Esophagus (tissue), 2 donors: Measurements from ENCODE around the gene RUNX2. TPM values are rescaled to one million over a fixed set of nuclear protein-coding genes. Genes with fewer than 3 reads are reported as not detected.

Source experiments
- H3K27ac ChIP-seq, 2 donors: one replicate each; pipeline ENCODE4 v1.5.1; 2013; ENCODE audit warnings: low read depth in 2 of 2, mild to moderate bottlenecking in 2 of 2, inconsistent platforms in 1 of 2, low read length in 1 of 2, moderate library complexity in 1 of 2
- H3K27me3 ChIP-seq, 2 donors: one replicate each; pipeline ENCODE4 v1.6.1; 2013; ENCODE audit warnings: low read length in 2 of 2, control low read depth in 1 of 2, mild to moderate bottlenecking in 1 of 2; ENCODE audit not compliant: insufficient read depth in 2 of 2, control insufficient read depth in 1 of 2
- H3K36me3 ChIP-seq, 2 donors: one replicate each; pipeline ENCODE4 v1.6.1; 2013; ENCODE audit warnings: low read length in 1 of 2; ENCODE audit not compliant: control insufficient read depth in 2 of 2, insufficient read depth in 2 of 2
- H3K4me1 ChIP-seq, 2 donors: one replicate each; pipeline ENCODE4 v1.6.1; 2013; ENCODE audit warnings: low read length in 1 of 2; ENCODE audit not compliant: control insufficient read depth in 2 of 2, insufficient read depth in 2 of 2
- H3K4me3 ChIP-seq, 2 donors: one replicate each; pipeline ENCODE4 v1.5.1; 2013; ENCODE audit warnings: low read length in 2 of 2, mild to moderate bottlenecking in 2 of 2, low read depth in 1 of 2, moderate library complexity in 1 of 2
- H3K9me3 ChIP-seq, 2 donors: one replicate each; pipeline ENCODE4 v1.6.1; 2013; ENCODE audit warnings: mild to moderate bottlenecking in 2 of 2, low read depth in 1 of 2, low read length in 1 of 2, moderate library complexity in 1 of 2; ENCODE audit not compliant: control insufficient read depth in 2 of 2, insufficient read depth in 1 of 2
- WGBS, 2 donors: extraction: QIAGEN DNeasy Blood & Tissue Kit; methylation state at CpG; one replicate each; pipeline ENCODE4 v1.1.7; 2013; 5-methylcytosine and 5-hydroxymethylcytosine counted together
- polyA plus RNA-seq, 2 donors: library from polyadenylated mRNA; stranded (reverse); fragments of 200-250 nt; gene quantifications; one replicate each; pipeline ENCODE4 v1.2.3, GENCODE V29; 2013
- donor health status: healthy with polysubstance abuse.
- donor health status: Bipolar disorder and iron deficiency.

RUNX2 gene
- polyA plus RNA-seq, 2 donors = 0.31 to 0.75 TPM

- Histone ChIP-seq H3K36me3 (no peaks in the 10 kb centered on the region), H3K4me3 (no peak overlapping the region), H3K27ac (peak overlapping the region; percentile 53 to 69), H3K27me3 (no peaks in the 10 kb centered on the region), H3K4me1 (peaks cover 0 to 8% of the 10 kb centered on the region in 2 donors), H3K9me3 (no peaks in the 10 kb centered on the region)
- WGBS, 2 donors = 36 to 38% methylated on average over 4 of the region's 4 CpGs
These were observed 279.7 kb downstream of the RUNX2 start for GRCh38 chr6:45607798-45608197.

- no peaks in the 10 kb centered on the region for H3K27me3 ChIP-seq
- WGBS, 2 donors = 62 to 74% methylated on average over 10 of the region's 10 CpGs
- no peaks in the 10 kb centered on the region for H3K36me3 ChIP-seq
- H3K27ac ChIP-seq = peak overlapping the region; percentile 69 to 80
- H3K4me3 ChIP-seq = no peak overlapping the region
- H3K9me3 ChIP-seq = no peaks in the 10 kb centered on the region
- H3K4me1 ChIP-seq = peaks cover 0 to 8% of the 10 kb centered on the region in 2 donors
These were observed 280.3 kb downstream of the RUNX2 start for GRCh38 chr6:45608252-45608913.

GRCh38 chr6:45609141-45609638 is 281.1 kb downstream of the RUNX2 start:
- 85 to 91% methylated on average over 6 of the region's 6 CpGs for WGBS, 2 donors
- H3K4me3 ChIP-seq = no peak overlapping the region
- no peaks in the 10 kb centered on the region for H3K36me3 ChIP-seq
- H3K27me3 ChIP-seq = no peaks in the 10 kb centered on the region
- no peaks in the 10 kb centered on the region for H3K9me3 ChIP-seq
- H3K4me1 ChIP-seq = peaks cover 0 to 10% of the 10 kb centered on the region in 2 donors
- no peak overlapping the region for H3K27ac ChIP-seq

- no peaks in the 10 kb centered on the region for H3K36me3 ChIP-seq
- H3K9me3 ChIP-seq = no peaks in the 10 kb centered on the region
- H3K4me3 ChIP-seq = no peak overlapping the region
- 43 to 56% methylated on average over 1 of the region's 1 CpG for WGBS, 2 donors
- no peaks in the 10 kb centered on the region for H3K27me3 ChIP-seq
- H3K27ac ChIP-seq = no peak overlapping the region
- H3K4me1 ChIP-seq = peaks cover 0 to 10% of the 10 kb centered on the region in 2 donors
These were observed 282.2 kb downstream of the RUNX2 start for GRCh38 chr6:45610374-45610773.

- Histone ChIP-seq H3K9me3 (no peaks in the 10 kb centered on the region), H3K4me1 (peaks cover 0 to 10% of the 10 kb centered on the region in 2 donors), H3K27ac (no peak overlapping the region), H3K27me3 (no peaks in the 10 kb centered on the region), H3K4me3 (no peak overlapping the region), H3K36me3 (no peaks in the 10 kb centered on the region)
- WGBS, 2 donors = 45 to 64% methylated on average over 2 of the region's 2 CpGs
These were observed 282.7 kb downstream of the RUNX2 start for GRCh38 chr6:45610832-45611231.

- no peaks in the 10 kb centered on the region for H3K36me3 ChIP-seq
- H3K27me3 ChIP-seq = no peaks in the 10 kb centered on the region
- peaks cover 0 to 10% of the 10 kb centered on the region in 2 donors for H3K4me1 ChIP-seq
- peak overlapping the region in 1 of 2 donors; percentile 37 for H3K27ac ChIP-seq
- H3K9me3 ChIP-seq = no peaks in the 10 kb centered on the region
- WGBS, 2 donors = 78 to 81% methylated on average over 2 of the region's 2 CpGs
- H3K4me3 ChIP-seq = no peak overlapping the region
These were observed 283.4 kb downstream of the RUNX2 start for GRCh38 chr6:45611491-45611890.

GRCh38 chr6:45613656-45614055 is 285.5 kb downstream of the RUNX2 start:
- Histone ChIP-seq H3K9me3 (no peaks in the 10 kb centered on the region), H3K36me3 (no peaks in the 10 kb centered on the region), H3K4me1 (peaks cover 0 to 10% of the 10 kb centered on the region in 2 donors), H3K27me3 (no peaks in the 10 kb centered on the region), H3K4me3 (no peak overlapping the region), H3K27ac (peak overlapping the region; percentile 50 to 76)
- WGBS, 2 donors = 24 to 43% methylated on average over 9 of the region's 9 CpGs

GRCh38 chr6:45614488-45615285 is 286.6 kb downstream of the RUNX2 start:
- peak overlapping the region; percentile 4 to 41 for H3K27ac ChIP-seq
- peaks cover 0 to 7% of the 10 kb centered on the region in 2 donors for H3K4me1 ChIP-seq
- no peaks in the 10 kb centered on the region for H3K9me3 ChIP-seq
- no peaks in the 10 kb centered on the region for H3K27me3 ChIP-seq
- H3K36me3 ChIP-seq = no peaks in the 10 kb centered on the region
- WGBS, 2 donors = 64 to 66% methylated on average over 4 of the region's 4 CpGs
- no peak overlapping the region for H3K4me3 ChIP-seq

- no peak overlapping the region for H3K27ac ChIP-seq
- H3K36me3 ChIP-seq = no peaks in the 10 kb centered on the region
- 50 to 68% methylated on average over 1 of the region's 1 CpG for WGBS, 2 donors
- no peak overlapping the region for H3K4me3 ChIP-seq
- peaks cover 0 to 6% of the 10 kb centered on the region in 2 donors for H3K4me1 ChIP-seq
- no peaks in the 10 kb centered on the region for H3K27me3 ChIP-seq
- no peaks in the 10 kb centered on the region for H3K9me3 ChIP-seq
These were observed 288.1 kb downstream of the RUNX2 start for GRCh38 chr6:45616209-45616608.
